LoVo (cell line): ENCODE results near the gene PBLD.

ENCODE experiments used
- DNase-seq: peaks from one replicate; pipeline ENCODE4 v3.0.0-alpha.2; 2016; ENCODE audit warnings: low spot score

Gene PBLD

DNA sequence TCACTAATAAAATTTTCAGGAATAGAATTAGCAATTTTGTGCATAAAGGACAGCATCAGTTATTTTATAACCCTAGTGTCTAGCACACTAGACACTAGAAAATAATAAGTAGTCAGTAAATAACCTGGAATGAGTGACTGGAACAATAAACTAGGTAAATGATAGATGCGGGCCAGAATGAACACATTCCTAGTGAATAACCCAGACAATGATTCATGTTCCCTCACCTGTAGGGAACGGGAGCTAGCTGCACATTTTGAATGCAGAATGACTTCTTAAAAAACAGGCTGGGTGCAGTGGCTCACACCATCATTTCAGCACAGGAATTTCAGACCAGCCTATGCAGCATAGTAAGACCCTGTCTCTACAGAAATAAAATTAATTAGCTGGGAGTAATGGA lies 97.6 kb downstream of the PBLD start:
- no peak for DNase-seq

DNA sequence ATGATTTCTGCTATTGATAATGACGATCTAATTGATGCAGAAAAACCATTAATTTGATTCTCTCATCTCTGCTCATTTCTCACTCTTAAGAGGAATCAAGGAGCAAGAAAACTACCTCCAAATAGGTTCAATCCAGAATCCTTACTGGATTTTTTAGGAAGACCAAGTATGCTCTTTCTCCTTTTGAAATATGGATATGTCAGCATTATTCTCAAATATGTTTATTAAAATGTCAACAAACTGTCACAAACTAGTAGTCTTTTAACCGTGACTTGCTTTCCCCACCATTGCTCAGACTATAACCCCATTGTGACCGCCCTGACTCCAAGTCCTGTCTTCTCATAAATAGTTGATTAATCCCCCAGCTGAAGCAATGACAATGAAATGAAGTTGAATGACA lies 99.7 kb downstream of the PBLD start:
- DNase-seq: no peak
